ENCODE data around the gene CCND1. TPM values are rescaled to one million over a fixed set of nuclear protein-coding genes. Genes with fewer than 3 reads are reported as not detected.

The CCND1 gene
- polyA plus RNA-seq, 4 donors = 6.2 to 53.8 (median 15.6) TPM

DNA sequence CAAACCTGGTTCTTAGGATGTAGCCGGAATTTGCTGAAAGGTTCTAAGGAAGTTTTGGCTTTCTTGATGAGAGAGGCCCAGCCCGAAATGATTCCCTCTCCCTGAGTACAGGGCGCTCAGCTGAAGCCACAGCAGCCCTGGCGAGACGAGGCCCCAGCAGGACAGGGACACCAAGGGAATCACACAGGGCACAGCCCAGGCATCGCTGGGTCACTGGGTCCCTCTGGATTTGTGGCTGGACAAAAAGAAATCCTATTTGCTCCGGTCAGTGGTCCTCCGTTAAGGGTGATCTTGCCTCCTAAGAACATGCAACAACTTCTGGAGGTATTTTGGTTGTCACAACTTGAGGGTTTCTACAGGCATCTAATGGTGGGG is 56.5 kb downstream of the CCND1 start:
- FAIRE-seq (no peak), DNase-seq (no peak)
- H3K4me3 ChIP-seq (ENCODE audit: low read depth in 1 of 3, low read length in 3 of 3) = no peak overlapping the region
- H3K27me3 ChIP-seq (ENCODE audit: control insufficient read depth in 3 of 3, insufficient read depth in 3 of 3, low read length in 3 of 3) = peaks cover 5 to 18% (median 14%) of the 10 kb centered on the region in 3 donors
- H3K36me3 ChIP-seq (ENCODE audit: control insufficient read depth in 3 of 3, insufficient read depth in 2 of 3, low read depth in 1 of 3, low read length in 3 of 3) = no peaks in the 10 kb centered on the region
- H3K4me1 ChIP-seq (ENCODE audit: control insufficient read depth in 3 of 3, insufficient read depth in 2 of 3, low read depth in 1 of 3, low read length in 2 of 3) = peaks cover 0 to 20% (median 0%) of the 10 kb centered on the region in 3 donors
- no peaks in the 10 kb centered on the region for H3K9me3 ChIP-seq (ENCODE audit: control insufficient read depth in 2 of 2, insufficient read depth in 1 of 2, low read depth in 1 of 2, low read length in 1 of 2)
- WGBS, 3 donors = 90 to 91% (median 90%) methylated on average over 8 of the region's 8 CpGs
- H3K27ac ChIP-seq (ENCODE audit: low read depth in 1 of 3, low read length in 2 of 3) = no peak overlapping the region

DNA sequence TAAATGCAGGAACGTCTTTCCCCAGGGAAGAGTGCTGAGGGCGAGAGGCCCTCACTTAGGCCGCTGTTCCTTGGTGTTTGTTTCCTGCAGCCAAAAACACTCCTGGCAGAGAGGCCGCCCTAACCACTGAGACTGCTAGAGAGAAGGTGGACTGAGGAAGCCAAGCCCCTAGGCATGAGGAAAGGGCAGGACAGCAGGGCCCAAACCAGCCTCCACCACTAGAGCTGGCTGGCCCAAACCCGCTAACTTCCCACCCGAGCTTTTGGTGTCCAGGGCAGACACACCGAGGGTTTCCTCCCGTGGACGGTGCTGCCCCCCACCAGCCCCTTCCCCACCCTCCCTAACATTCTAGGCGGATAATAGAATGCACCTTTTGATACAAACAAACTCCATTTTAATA is 56.9 kb downstream of the CCND1 start:
- DNase-seq = no peak
- H3K4me3 ChIP-seq (ENCODE audit: low read depth in 1 of 3, low read length in 3 of 3) = no peak overlapping the region
- H3K27ac ChIP-seq (ENCODE audit: low read depth in 1 of 3, low read length in 2 of 3) = no peak overlapping the region
- WGBS, 3 donors = 83 to 86% (median 85%) methylated on average over 10 of the region's 10 CpGs
- FAIRE-seq = no peak
- H3K4me1 ChIP-seq (ENCODE audit: control insufficient read depth in 3 of 3, insufficient read depth in 2 of 3, low read depth in 1 of 3, low read length in 2 of 3) = peaks cover 0 to 24% (median 0%) of the 10 kb centered on the region in 3 donors
- H3K36me3 ChIP-seq (ENCODE audit: control insufficient read depth in 3 of 3, insufficient read depth in 2 of 3, low read depth in 1 of 3, low read length in 3 of 3) = no peaks in the 10 kb centered on the region
- peaks cover 0 to 1% of the 10 kb centered on the region in 2 donors for H3K9me3 ChIP-seq (ENCODE audit: control insufficient read depth in 2 of 2, insufficient read depth in 1 of 2, low read depth in 1 of 2, low read length in 1 of 2)
- peaks cover 5 to 22% (median 16%) of the 10 kb centered on the region in 3 donors for H3K27me3 ChIP-seq (ENCODE audit: control insufficient read depth in 3 of 3, insufficient read depth in 3 of 3, low read length in 3 of 3)

DNA sequence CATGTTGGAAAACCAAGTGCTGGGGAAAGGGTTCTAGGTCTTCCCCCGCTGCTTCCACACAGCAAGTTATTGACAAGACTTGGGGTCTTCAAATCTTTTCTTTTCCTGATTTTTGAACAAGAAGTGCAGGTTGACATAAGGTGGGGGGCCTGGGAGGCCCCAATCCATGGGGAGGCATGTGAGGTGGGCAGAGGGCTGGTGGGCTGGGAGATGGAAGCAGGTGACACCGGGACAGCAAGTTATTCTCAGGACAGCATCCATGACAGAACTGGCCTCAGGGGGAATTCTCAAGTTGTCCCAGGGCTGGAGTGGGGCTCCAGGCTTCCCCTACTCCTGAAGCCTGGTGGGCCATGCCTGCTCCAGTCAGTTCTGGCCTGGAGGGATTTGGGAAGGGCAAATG is 57.4 kb downstream of the CCND1 start:
- DNase-seq (no peak), FAIRE-seq (no peak)
- 79 to 92% (median 91%) methylated on average over 2 of the region's 2 CpGs for WGBS, 3 donors

GRCh38 chr11:69699213-69699612 is 58.3 kb downstream of the CCND1 start:
- no peak for DNase-seq
- peaks cover 18 to 33% (median 25%) of the 10 kb centered on the region in 3 donors for H3K27me3 ChIP-seq (ENCODE audit: control insufficient read depth in 3 of 3, insufficient read depth in 3 of 3, low read length in 3 of 3)
- WGBS, 3 donors = 68 to 90% (median 76%) methylated on average over 13 of the region's 13 CpGs
- peaks cover 0 to 30% (median 0%) of the 10 kb centered on the region in 3 donors for H3K4me1 ChIP-seq (ENCODE audit: control insufficient read depth in 3 of 3, insufficient read depth in 2 of 3, low read depth in 1 of 3, low read length in 2 of 3)
- H3K36me3 ChIP-seq (ENCODE audit: control insufficient read depth in 3 of 3, insufficient read depth in 2 of 3, low read depth in 1 of 3, low read length in 3 of 3) = no peaks in the 10 kb centered on the region
- FAIRE-seq = no peak
- H3K4me3 ChIP-seq (ENCODE audit: low read depth in 1 of 3, low read length in 3 of 3) = no peak overlapping the region
- no peak overlapping the region for H3K27ac ChIP-seq (ENCODE audit: low read depth in 1 of 3, low read length in 2 of 3)
- H3K9me3 ChIP-seq (ENCODE audit: control insufficient read depth in 2 of 2, insufficient read depth in 1 of 2, low read depth in 1 of 2, low read length in 1 of 2) = peaks cover 0 to 4% of the 10 kb centered on the region in 2 donors

More for the DNA sequence above, 57.4 kb downstream of the CCND1 start:
- peaks cover 0 to 4% of the 10 kb centered on the region in 2 donors for H3K9me3 ChIP-seq (ENCODE audit: control insufficient read depth in 2 of 2, insufficient read depth in 1 of 2, low read depth in 1 of 2, low read length in 1 of 2)
- peaks cover 0 to 28% (median 0%) of the 10 kb centered on the region in 3 donors for H3K4me1 ChIP-seq (ENCODE audit: control insufficient read depth in 3 of 3, insufficient read depth in 2 of 3, low read depth in 1 of 3, low read length in 2 of 3)
- H3K27ac ChIP-seq (ENCODE audit: low read depth in 1 of 3, low read length in 2 of 3) = no peak overlapping the region
- no peaks in the 10 kb centered on the region for H3K36me3 ChIP-seq (ENCODE audit: control insufficient read depth in 3 of 3, insufficient read depth in 2 of 3, low read depth in 1 of 3, low read length in 3 of 3)
- H3K27me3 ChIP-seq (ENCODE audit: control insufficient read depth in 3 of 3, insufficient read depth in 3 of 3, low read length in 3 of 3) = peaks cover 10 to 27% (median 21%) of the 10 kb centered on the region in 3 donors
- H3K4me3 ChIP-seq (ENCODE audit: low read depth in 1 of 3, low read length in 3 of 3) = no peak overlapping the region

- 15 to 26% (median 20%) methylated on average over 20 of the region's 20 CpGs for WGBS, 3 donors
- FAIRE-seq = no peak
- H3K4me3 ChIP-seq (ENCODE audit: low read depth in 1 of 3, low read length in 3 of 3) = no peak overlapping the region
- peaks cover 21 to 46% (median 27%) of the 10 kb centered on the region in 3 donors for H3K27me3 ChIP-seq (ENCODE audit: control insufficient read depth in 3 of 3, insufficient read depth in 3 of 3, low read length in 3 of 3)
- H3K9me3 ChIP-seq (ENCODE audit: control insufficient read depth in 2 of 2, insufficient read depth in 1 of 2, low read depth in 1 of 2, low read length in 1 of 2) = peaks cover 0 to 4% of the 10 kb centered on the region in 2 donors
- DNase-seq = peak; percentile 64 to 83
- no peaks in the 10 kb centered on the region for H3K36me3 ChIP-seq (ENCODE audit: control insufficient read depth in 3 of 3, insufficient read depth in 2 of 3, low read depth in 1 of 3, low read length in 3 of 3)
- H3K4me1 ChIP-seq (ENCODE audit: control insufficient read depth in 3 of 3, insufficient read depth in 2 of 3, low read depth in 1 of 3, low read length in 2 of 3) = peaks cover 0 to 42% (median 0%) of the 10 kb centered on the region in 3 donors
- H3K27ac ChIP-seq (ENCODE audit: low read depth in 1 of 3, low read length in 2 of 3) = peak overlapping the region in 1 of 3 donors; percentile 63
These were observed 59.6 kb downstream of the CCND1 start for GRCh38 chr11:69700278-69701140.

DNA sequence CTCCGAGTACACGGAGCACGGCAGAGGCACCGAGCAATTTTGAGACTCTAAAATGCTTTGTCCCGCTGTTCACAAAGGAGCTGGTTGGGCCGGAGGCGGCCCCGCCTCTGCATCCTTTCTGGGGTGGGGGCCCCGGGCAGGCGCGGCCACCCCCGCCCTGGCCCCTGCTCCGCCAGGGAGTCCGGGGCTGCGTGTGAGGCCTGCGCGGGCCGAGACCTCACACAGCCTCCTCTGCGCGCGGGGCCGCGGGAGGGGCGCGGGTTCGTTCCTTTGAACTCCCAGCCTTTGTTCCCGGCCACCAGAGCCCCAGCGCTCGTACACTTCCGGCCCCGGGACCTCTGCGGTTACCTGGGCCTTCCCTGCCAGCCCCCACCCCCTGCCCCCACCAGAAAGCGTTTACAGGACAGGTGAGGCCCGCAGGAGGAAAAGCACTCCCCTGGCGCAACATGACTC is 61.3 kb downstream of the CCND1 start:
- WGBS, 3 donors = 2 to 7% (median 5%) methylated on average over 30 to 35 of the region's 35 CpGs
- H3K36me3 ChIP-seq (ENCODE audit: control insufficient read depth in 3 of 3, insufficient read depth in 2 of 3, low read depth in 1 of 3, low read length in 3 of 3) = no peaks in the 10 kb centered on the region
- FAIRE-seq (no peak), DNase-seq (peak in 1 of 2 donors; percentile 59)
- H3K27me3 ChIP-seq (ENCODE audit: control insufficient read depth in 3 of 3, insufficient read depth in 3 of 3, low read length in 3 of 3) = peaks cover 21 to 50% (median 29%) of the 10 kb centered on the region in 3 donors
- H3K27ac ChIP-seq (ENCODE audit: low read depth in 1 of 3, low read length in 2 of 3) = no peak overlapping the region
- no peak overlapping the region for H3K4me3 ChIP-seq (ENCODE audit: low read depth in 1 of 3, low read length in 3 of 3)
- peaks cover 0 to 59% (median 3%) of the 10 kb centered on the region in 3 donors for H3K4me1 ChIP-seq (ENCODE audit: control insufficient read depth in 3 of 3, insufficient read depth in 2 of 3, low read depth in 1 of 3, low read length in 2 of 3)
- peaks cover 0 to 4% of the 10 kb centered on the region in 2 donors for H3K9me3 ChIP-seq (ENCODE audit: control insufficient read depth in 2 of 2, insufficient read depth in 1 of 2, low read depth in 1 of 2, low read length in 1 of 2)

GRCh38 chr11:69702769-69703452 is 62.0 kb downstream of the CCND1 start:
- Histone ChIP-seq H3K9me3 (ENCODE audit: control insufficient read depth in 2 of 2, insufficient read depth in 1 of 2, low read depth in 1 of 2, low read length in 1 of 2) (peaks cover 0 to 4% of the 10 kb centered on the region in 2 donors), H3K36me3 (ENCODE audit: control insufficient read depth in 3 of 3, insufficient read depth in 2 of 3, low read depth in 1 of 3, low read length in 3 of 3) (no peaks in the 10 kb centered on the region), H3K4me3 (ENCODE audit: low read depth in 1 of 3, low read length in 3 of 3) (no peak overlapping the region), H3K27me3 (ENCODE audit: control insufficient read depth in 3 of 3, insufficient read depth in 3 of 3, low read length in 3 of 3) (peaks cover 21 to 50% (median 29%) of the 10 kb centered on the region in 3 donors), H3K4me1 (ENCODE audit: control insufficient read depth in 3 of 3, insufficient read depth in 2 of 3, low read depth in 1 of 3, low read length in 2 of 3) (peaks cover 0 to 64% (median 3%) of the 10 kb centered on the region in 3 donors), H3K27ac (ENCODE audit: low read depth in 1 of 3, low read length in 2 of 3) (no peak overlapping the region)
- FAIRE-seq (no peak), DNase-seq (peak in 1 of 2 donors; percentile 46)
- 8 to 9% (median 8%) methylated on average over 37 to 45 of the region's 45 CpGs for WGBS, 3 donors

DNA sequence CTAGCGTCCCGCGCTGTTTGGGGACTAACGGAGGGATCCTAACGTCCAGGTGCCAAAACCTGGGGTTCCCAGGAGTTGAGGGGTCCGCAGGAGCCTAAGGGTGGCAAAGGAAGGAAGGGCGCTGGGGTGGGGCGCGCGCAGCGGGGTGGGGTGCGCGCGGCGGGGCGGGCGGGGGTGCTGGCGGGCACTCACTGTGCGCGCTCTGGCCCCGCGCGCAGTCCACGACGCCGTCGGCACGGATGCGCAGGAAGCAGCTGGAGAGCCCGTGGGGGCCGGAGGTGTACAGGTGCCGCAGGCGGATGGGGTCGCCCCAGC is 62.5 kb downstream of the CCND1 start:
- no peak for FAIRE-seq
- Histone ChIP-seq H3K36me3 (ENCODE audit: control insufficient read depth in 3 of 3, insufficient read depth in 2 of 3, low read depth in 1 of 3, low read length in 3 of 3) (no peaks in the 10 kb centered on the region), H3K4me3 (ENCODE audit: low read depth in 1 of 3, low read length in 3 of 3) (no peak overlapping the region), H3K4me1 (ENCODE audit: control insufficient read depth in 3 of 3, insufficient read depth in 2 of 3, low read depth in 1 of 3, low read length in 2 of 3) (peaks cover 0 to 65% (median 3%) of the 10 kb centered on the region in 3 donors), H3K27me3 (ENCODE audit: control insufficient read depth in 3 of 3, insufficient read depth in 3 of 3, low read length in 3 of 3) (peaks cover 21 to 50% (median 29%) of the 10 kb centered on the region in 3 donors), H3K9me3 (ENCODE audit: control insufficient read depth in 2 of 2, insufficient read depth in 1 of 2, low read depth in 1 of 2, low read length in 1 of 2) (peaks cover 0 to 4% of the 10 kb centered on the region in 2 donors), H3K27ac (ENCODE audit: low read depth in 1 of 3, low read length in 2 of 3) (no peak overlapping the region)
- DNase-seq = peak in 1 of 2 donors; percentile 25
- 1 to 5% (median 2%) methylated on average over 17 to 34 of the region's 34 CpGs for WGBS, 3 donors

Data from small intestine (tissue), 7 donors.